Thymus (tissue), 11 donors: ENCODE measurements around the gene CFAP53. TPM values are rescaled to one million over a fixed set of nuclear protein-coding genes. Genes with fewer than 3 reads are reported as not detected.

ENCODE experiments used
- DNase-seq, 9 donors: peaks; one replicate each; pipeline ENCODE4 v3.0.0-alpha.2; 2013; ENCODE audit warnings: low spot score in 9 of 9, low read depth in 6 of 9, missing footprints in 1 of 9
- H3K27ac ChIP-seq, 2 donors: one replicate each; pipeline ENCODE4 v1.5.1; 2013; ENCODE audit warnings: control low read depth in 1 of 2, low read depth in 1 of 2, low read length in 1 of 2, mild to moderate bottlenecking in 1 of 2, moderate library complexity in 1 of 2
- H3K27me3 ChIP-seq, 2 donors: one replicate each; pipeline ENCODE4 v1.5.1; 2013; ENCODE audit warnings: low read length in 1 of 2; ENCODE audit not compliant: control insufficient read depth in 2 of 2, insufficient read depth in 1 of 2
- H3K36me3 ChIP-seq, 2 donors: one replicate each; pipeline ENCODE4 v1.5.1; 2013; ENCODE audit warnings: low read length in 1 of 2, mild to moderate bottlenecking in 1 of 2, moderate library complexity in 1 of 2; ENCODE audit not compliant: control insufficient read depth in 2 of 2, insufficient read depth in 2 of 2
- H3K4me1 ChIP-seq, 2 donors: one replicate each; pipeline ENCODE4 v1.5.1; 2013; ENCODE audit warnings: low read length in 2 of 2; ENCODE audit not compliant: control insufficient read depth in 2 of 2, insufficient read depth in 2 of 2
- H3K4me3 ChIP-seq, 2 donors: one replicate each; pipeline ENCODE4 v1.5.1; 2013; ENCODE audit warnings: low read length in 2 of 2, control low read depth in 1 of 2, mild to moderate bottlenecking in 1 of 2
- H3K9me3 ChIP-seq, 2 donors: one replicate each; pipeline ENCODE4 v1.5.1; 2013; ENCODE audit warnings: low read length in 1 of 2, mild to moderate bottlenecking in 1 of 2; ENCODE audit not compliant: control insufficient read depth in 2 of 2, insufficient read depth in 1 of 2
- WGBS: extraction: QIAGEN DNeasy Blood & Tissue Kit; methylation state at CpG from one replicate; pipeline ENCODE4 v1.1.7; 2013; 5-methylcytosine and 5-hydroxymethylcytosine counted together
- polyA plus RNA-seq: library from polyadenylated mRNA; stranded (reverse); fragments of 200-250 nt; gene quantifications from one replicate; pipeline ENCODE4 v1.2.3, GENCODE V29; 2013
- total RNA-seq: library from RNA; stranded (reverse); fragments of 120-200 nt; gene quantifications from one replicate; pipeline ENCODE4 v1.2.4, GENCODE V29; 2013
- donor health status: healthy.

The CFAP53 gene
- total and polyA plus RNA-seq, 2 donors, result 0.47 to 2.1 TPM

GRCh38 chr18:50192995-50193795 is 73.1 kb downstream of the CFAP53 start:
- no peak for DNase-seq
- Histone ChIP-seq H3K9me3 (no peaks in the 10 kb centered on the region), H3K36me3 (no peaks in the 10 kb centered on the region), H3K4me1 (peaks cover 4% of the 10 kb centered on the region in 2 donors), H3K27ac (peak overlapping the region in 1 of 2 donors; percentile 42), H3K4me3 (no peak overlapping the region), H3K27me3 (peaks cover 44 to 60% of the 10 kb centered on the region in 2 donors)
- 15% methylated on average over 31 of the region's 31 CpGs for WGBS

GRCh38 chr18:50190926-50191325 is 75.4 kb downstream of the CFAP53 start:
- peaks cover 4% of the 10 kb centered on the region in 2 donors for H3K4me1 ChIP-seq
- no peaks in the 10 kb centered on the region for H3K36me3 ChIP-seq
- WGBS, result 74% methylated on average over 1 of the region's 1 CpG
- no peak for DNase-seq
- H3K27ac ChIP-seq, result no peak overlapping the region
- no peaks in the 10 kb centered on the region for H3K9me3 ChIP-seq
- H3K27me3 ChIP-seq, result peaks cover 40 to 52% of the 10 kb centered on the region in 2 donors
- no peak overlapping the region for H3K4me3 ChIP-seq

GRCh38 chr18:50190236-50190635 is 76.1 kb downstream of the CFAP53 start:
- H3K4me3 ChIP-seq, result no peak overlapping the region
- no peak overlapping the region for H3K27ac ChIP-seq
- H3K27me3 ChIP-seq, result peaks cover 33 to 45% of the 10 kb centered on the region in 2 donors
- no peak for DNase-seq
- H3K36me3 ChIP-seq, result no peaks in the 10 kb centered on the region
- 76% methylated on average over 1 of the region's 1 CpG for WGBS
- peaks cover 0 to 4% of the 10 kb centered on the region in 2 donors for H3K4me1 ChIP-seq
- no peaks in the 10 kb centered on the region for H3K9me3 ChIP-seq

DNA sequence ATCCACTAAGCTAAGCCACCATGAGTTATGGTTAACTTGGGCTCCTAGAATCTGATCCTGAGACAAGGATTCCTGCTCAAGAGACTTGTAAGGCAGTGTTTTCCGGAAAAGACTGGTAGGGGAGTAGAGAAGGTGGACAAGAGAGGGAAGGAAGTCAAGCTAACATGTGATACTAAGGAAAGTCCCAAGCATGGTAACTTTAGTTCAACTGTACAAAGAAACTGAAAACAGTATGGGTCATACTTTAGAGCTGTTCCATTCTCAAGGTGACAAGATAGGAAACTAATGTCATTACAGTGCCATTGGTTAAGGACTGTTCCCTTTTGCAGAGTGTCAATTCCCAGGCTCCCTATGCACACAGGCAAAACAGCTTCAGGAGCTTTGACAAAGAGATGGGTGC is 77.1 kb downstream of the CFAP53 start:
- no peaks in the 10 kb centered on the region for H3K9me3 ChIP-seq
- WGBS, result 80% methylated on average over 1 of the region's 1 CpG
- DNase-seq, result no peak
- peaks cover 23 to 36% of the 10 kb centered on the region in 2 donors for H3K27me3 ChIP-seq
- H3K4me3 ChIP-seq, result no peak overlapping the region
- no peak overlapping the region for H3K27ac ChIP-seq
- no peaks in the 10 kb centered on the region for H3K4me1 ChIP-seq
- no peaks in the 10 kb centered on the region for H3K36me3 ChIP-seq

DNA sequence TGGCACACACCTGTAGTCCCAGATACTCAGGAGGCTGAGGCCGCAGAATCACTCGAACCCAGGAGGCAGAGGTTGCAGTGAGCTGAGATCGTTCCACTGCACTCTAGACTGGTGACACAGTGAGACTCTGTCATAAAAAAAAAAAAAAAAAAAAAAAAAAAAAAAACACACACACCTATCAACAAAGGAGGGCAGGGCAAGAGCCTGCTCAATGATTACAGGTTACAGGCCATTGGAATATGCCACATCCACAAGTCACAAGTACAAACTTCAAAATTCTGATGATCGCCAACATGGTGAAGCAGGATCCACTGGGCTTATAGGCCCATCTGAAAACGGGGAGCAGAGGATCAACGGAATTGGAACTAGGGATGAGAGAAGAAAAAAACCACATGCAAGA is 77.6 kb downstream of the CFAP53 start:
- Histone ChIP-seq H3K36me3 (no peaks in the 10 kb centered on the region), H3K27ac (no peak overlapping the region), H3K9me3 (no peaks in the 10 kb centered on the region), H3K27me3 (peaks cover 18 to 31% of the 10 kb centered on the region in 2 donors), H3K4me1 (no peaks in the 10 kb centered on the region), H3K4me3 (no peak overlapping the region)
- 94% methylated on average over 6 of the region's 6 CpGs for WGBS
- DNase-seq, result no peak

DNA sequence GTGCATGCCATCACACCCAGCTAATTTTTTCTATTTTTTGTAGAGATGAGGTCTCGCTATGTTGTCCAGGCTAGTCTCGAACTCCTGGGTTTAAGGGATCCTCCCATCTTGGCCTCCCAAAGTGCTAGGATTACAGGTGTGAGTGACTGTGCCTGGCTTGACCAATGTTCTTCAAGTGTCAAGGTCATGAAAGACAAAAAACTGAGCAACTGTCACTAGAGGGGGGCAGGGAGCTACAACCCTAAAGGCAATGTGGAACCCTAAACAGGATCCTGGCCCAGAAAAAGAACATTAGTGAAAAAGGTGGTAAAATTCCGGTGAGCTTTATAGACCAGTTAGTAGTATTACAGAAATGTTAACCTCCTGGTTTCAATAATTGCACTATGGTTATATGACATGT is 78.6 kb downstream of the CFAP53 start:
- Histone ChIP-seq H3K27me3 (peaks cover 8 to 21% of the 10 kb centered on the region in 2 donors), H3K4me3 (no peak overlapping the region), H3K36me3 (no peaks in the 10 kb centered on the region), H3K27ac (no peak overlapping the region), H3K4me1 (no peaks in the 10 kb centered on the region), H3K9me3 (no peaks in the 10 kb centered on the region)
- DNase-seq, result no peak
- WGBS, result 96% methylated on average over 3 of the region's 3 CpGs

DNA sequence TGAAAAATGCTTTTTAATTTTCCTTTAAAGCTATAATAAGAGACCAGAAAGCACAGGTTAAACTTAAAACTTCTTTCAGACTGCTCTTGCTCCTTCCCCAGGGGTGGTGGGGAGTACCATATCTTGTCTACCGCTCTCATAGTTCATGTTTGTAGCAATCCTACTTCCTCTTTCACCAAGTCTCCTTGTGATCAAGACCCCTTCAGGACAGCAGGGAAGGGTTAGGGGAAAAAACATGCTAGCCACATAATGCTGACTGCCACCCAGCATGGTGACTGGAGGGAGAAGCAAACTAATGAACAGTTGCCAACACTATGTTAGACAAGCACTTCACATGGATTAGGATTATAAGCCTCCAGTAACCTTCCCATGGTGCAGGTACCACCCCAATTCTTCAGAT is 79.9 kb downstream of the CFAP53 start:
- H3K36me3 ChIP-seq, result no peaks in the 10 kb centered on the region
- no peak overlapping the region for H3K27ac ChIP-seq
- H3K4me1 ChIP-seq, result no peaks in the 10 kb centered on the region
- DNase-seq, result no peak
- H3K4me3 ChIP-seq, result no peak overlapping the region
- H3K9me3 ChIP-seq, result no peaks in the 10 kb centered on the region
- peaks cover 2 to 13% of the 10 kb centered on the region in 2 donors for H3K27me3 ChIP-seq
- WGBS, result 57% methylated on average over 1 of the region's 1 CpG

- no peak for DNase-seq
- Histone ChIP-seq H3K27ac (no peak overlapping the region), H3K36me3 (no peaks in the 10 kb centered on the region), H3K4me3 (no peak overlapping the region), H3K4me1 (no peaks in the 10 kb centered on the region), H3K27me3 (peaks cover 0 to 2% of the 10 kb centered on the region in 2 donors), H3K9me3 (no peaks in the 10 kb centered on the region)
- WGBS, result 89% methylated on average over 5 of the region's 5 CpGs
Observed at GRCh38 chr18:50183556-50183955, 82.7 kb downstream of the CFAP53 start.

GRCh38 chr18:50182511-50182910 is 83.8 kb downstream of the CFAP53 start:
- WGBS, result 75% methylated on average over 1 of the region's 1 CpG
- Histone ChIP-seq H3K27me3 (peaks cover 0 to under 1% of the 10 kb centered on the region in 2 donors), H3K4me1 (no peaks in the 10 kb centered on the region), H3K4me3 (no peak overlapping the region), H3K27ac (no peak overlapping the region), H3K9me3 (no peaks in the 10 kb centered on the region), H3K36me3 (no peaks in the 10 kb centered on the region)
- no peak for DNase-seq
